Dedifferentiated amniotic fluid mesenchymal stem cell (primary cell): ENCODE data around the gene GRIK3.
"Not testable (repeated sequence)": the region's sequence is repeated elsewhere in the genome, so short reads cannot be mapped to it uniquely, and the experiment has no call there.

ENCODE experiments used
- DNase-seq: peaks from one replicate; pipeline ENCODE4 v3.0.0-alpha.2; 2016; ENCODE audit errors: extremely low spot score

GRIK3 gene

DNA sequence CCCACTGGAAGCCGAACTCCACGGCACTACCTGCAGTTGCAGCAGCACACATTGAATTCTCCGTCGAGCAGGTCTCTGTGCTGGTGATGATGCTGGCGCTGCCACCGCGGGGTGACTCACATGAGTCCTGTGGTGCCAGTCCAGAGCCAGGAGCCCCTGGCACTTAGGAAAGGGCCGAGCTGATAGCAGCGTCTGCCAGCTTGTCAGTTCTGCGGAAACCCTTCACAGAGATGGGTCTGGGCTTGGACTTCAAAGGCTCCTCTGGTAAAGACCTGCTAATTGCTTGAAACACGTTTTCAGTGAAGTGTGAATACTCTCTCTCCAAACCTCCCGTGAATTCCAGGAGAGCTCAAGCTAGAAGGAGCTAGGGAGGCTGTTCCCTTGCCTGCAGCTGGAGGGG is 92.2 kb downstream of the GRIK3 start:
- DNase-seq: no peak

DNA sequence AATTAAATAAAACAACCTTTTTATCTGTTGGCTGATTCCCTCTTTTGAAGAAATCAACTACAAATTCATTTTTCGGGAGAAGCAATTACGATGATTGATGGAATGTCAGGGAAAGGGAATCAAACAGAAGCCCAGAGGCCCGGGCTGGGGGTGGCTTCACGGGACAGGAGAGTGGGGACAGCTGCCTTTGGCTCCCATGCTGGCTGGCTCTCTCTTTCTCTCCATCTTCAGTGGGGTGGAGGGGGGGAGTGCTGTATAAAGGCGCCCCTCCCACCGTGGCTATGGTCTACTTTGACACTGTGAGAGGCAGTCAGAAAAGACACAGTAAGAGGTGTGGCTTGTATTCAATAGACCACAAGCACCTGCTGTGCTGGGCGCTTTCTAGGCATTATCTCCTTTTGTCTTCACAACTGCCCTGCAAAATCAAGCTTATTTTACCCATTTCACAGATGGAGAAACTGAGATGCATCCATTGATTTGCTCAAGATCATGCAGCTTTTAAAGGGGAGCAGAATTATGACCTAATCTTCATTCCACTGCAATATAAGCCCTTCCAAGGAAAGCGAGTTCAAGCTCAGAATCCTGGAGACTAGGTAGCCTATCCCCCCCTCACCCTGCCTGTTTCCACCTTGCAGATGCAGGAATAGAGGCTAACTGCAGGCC is 92.9 kb downstream of the GRIK3 start:
- DNase-seq: no peak

DNA sequence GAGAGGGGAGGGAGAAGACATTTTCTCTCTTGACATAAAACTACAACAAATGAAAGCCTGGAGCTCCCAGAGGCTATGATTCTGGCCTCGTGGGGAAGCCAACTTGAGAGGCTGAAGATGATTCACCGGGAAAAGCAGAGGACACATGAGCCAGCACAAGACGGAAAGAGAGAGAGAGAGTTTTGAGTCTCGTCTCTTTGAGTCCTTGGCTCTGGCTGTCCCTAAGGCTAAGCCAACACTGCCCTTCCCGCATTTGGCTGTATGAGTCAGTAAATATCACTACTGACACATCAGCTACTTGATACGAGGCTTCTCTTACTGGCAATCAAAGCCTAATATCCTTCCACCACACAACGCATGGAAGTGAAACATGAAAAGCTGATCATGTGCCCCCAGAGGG is 95.5 kb downstream of the GRIK3 start:
- no peak for DNase-seq

DNA sequence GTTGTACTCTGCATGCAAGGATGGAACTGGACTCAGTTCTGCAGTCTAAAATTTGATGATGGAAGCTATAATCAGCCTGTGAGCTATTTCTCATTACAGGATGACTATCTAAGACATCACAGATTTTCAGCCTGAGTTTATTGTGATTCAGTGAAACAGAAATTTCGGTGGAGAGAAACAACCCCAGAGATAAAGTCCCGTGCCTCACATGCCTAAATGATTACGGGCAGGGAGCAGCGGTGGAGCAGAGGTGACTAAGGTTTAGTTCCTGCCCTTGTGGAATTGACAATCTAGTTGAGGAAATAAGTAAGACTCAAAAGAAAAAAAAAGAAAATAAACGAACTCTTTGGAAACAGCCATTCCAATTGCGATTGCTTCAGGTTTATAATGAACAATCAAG is 96.9 kb downstream of the GRIK3 start:
- DNase-seq: no peak

DNA sequence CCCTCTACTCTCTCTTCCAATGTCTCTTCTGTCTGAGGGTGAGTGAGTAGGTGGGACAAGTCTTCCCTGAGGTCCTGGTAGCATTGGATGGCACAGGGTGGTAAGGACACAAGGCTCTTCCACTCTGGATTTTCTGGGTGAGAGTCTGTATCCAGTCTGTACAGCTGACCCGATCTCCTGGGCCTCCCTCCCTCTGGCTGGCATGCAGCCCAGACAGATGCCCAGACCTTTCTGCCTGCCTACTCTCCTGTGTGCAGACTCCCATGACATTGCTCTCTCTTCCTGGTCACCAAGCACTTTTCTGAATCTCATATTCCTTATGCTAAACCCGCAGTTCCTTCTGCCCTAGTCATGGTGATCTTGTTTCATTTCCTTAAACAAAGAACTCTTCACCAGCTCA is 100.3 kb downstream of the GRIK3 start:
- DNase-seq: no peak

DNA sequence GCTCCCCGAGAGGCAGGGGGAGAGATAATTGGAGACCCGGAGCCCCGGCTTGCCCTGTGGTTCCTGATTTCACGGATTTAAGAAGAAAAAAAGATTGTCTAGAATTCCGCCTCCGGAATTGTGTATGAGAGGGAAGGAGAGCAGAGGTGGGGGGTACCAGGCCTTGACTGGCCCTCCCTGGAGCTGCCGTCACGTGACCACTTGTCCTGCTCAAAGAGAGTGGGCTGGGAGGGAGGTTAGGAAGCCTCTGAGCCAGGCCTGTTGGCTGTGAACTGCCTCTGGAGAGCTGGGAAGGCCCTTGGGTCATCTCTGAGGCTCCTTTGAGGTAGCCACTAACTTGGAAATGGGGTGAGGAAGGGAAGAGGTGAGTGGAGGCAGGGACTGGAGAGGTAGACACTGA is 106.5 kb downstream of the GRIK3 start:
- no peak for DNase-seq

DNA sequence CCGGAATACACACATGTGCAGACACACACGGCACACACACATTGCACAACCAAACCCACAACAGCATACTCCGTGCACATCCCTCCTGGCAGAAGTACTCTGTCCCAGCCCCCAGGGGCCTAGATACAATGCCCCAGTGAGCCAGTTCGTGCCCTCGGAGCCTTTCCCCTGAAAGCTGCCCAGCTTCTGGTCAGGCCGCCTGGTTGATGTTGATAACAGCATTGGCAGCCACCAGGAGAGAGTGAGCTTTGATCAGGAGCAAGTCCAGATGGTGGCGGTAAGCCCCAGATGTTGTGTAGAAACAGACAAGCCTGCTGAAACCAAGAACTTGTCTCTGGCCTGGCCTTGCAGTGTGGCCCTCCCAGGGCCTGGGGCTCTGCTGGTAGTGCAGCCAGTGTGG is 109.1 kb downstream of the GRIK3 start:
- no peak for DNase-seq

DNA sequence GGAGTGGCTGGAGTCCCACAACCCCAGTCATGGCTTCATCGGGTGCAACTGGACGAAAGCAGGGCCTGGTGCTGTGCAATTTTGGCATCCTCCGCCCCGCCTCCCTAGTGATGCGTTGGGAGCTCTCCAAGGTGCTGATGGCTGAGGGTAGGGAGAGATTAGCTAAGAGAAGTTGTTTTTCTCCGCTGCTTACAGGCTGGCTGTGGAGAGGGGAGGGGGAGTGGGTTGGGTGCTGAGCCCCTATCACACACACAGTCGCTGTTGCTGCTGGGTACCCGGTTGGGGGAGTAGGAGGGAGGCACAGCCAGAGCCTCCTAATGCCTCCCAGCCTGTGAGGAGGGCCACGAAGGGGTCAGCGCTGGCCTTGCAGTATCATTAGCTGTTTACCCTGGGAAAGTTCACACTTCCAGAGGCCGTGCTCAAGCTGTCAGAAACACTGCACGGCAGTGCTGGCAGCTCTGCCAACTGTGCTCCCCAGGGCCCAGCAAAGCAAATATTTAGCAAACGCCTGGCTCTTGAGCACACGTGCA is 110.0 kb downstream of the GRIK3 start:
- no peak for DNase-seq

DNA sequence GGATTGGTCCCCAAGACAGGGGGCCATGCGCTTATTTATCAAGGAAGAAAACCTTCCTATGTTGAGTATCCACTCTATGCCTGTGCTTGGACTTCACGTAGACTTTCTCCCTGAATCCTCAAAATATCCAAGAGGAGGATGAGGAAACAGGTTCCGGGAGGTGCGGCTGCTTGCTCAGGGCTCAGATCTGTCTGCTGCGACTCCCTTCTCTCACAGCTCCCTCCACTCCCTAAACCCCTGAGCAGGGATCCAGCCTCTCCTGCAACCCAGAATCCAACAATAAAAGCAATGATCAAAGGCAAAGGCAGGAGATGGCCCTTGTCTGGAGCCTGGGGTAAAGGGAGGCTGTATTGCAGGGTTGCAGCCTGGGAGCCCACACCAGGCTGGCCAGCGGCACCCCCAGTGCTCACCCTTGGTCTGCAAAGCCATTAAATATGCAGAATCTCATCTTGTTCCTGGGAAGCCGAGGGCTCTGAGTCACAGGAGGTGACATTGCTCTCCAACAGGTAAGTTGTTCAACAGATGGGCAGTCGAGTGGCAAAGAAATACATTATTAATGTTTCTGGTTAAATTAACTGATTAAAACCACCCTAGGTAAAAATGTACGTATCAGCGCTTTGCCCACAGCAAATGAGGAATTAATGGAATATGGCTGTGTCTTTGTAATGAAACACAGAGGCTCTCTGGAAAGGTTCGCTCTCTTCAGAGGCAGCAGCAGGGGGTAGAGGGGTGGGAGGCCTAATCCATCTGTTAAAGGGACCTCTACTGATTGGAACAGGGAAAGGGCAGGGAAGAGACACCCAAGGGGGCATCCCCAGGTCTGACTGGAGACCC is 111.5 kb downstream of the GRIK3 start:
- no peak for DNase-seq

DNA sequence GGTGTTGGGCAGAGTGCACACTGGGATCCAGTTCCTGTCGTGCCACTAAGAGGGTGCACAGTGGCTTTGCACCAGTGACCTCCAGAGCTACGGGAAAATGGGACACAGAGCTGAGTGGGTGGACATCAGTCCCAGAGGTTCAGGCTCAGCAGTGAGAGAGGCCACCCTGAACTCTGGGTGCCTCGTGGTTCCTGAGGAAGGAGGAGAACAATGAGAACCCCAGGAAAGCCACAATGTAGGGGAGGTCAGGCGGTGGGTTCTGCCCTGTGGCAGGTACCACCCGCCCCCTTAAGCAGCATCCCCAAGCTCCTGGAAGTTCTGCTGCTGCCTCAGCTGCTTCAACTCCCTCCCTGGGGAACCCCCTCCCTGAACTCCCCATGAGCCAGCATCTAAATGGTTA is 112.2 kb downstream of the GRIK3 start:
- no peak for DNase-seq

DNA sequence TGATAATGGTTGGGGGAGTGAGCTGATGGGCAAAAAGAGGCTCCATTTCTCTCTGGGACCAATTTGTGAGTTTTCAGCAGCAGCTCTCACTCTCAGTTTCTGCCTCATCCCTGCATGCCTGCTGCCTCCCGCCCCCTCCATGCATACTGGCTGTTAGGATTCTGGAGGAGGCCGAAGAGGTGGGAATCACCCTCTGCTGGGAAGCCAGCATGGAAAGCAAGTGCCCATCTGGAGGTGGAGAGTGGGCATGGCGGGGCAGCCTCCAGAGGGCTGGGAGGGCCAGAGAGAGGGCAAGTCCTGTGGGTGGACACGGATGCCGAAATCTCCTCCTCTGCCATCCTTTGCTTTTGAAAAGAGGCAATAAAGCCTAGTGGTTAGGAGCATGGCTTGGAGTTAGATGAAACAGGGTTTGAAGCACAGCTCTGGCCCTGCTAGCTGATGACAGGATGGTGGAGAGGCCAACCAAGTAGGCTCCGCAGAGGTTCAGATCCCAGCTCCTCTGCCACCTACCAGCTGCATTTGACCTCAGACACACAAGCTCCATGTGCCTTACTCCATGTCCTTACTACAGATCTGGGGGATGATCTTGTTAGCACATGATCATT is 113.4 kb downstream of the GRIK3 start:
- DNase-seq: no peak

DNA sequence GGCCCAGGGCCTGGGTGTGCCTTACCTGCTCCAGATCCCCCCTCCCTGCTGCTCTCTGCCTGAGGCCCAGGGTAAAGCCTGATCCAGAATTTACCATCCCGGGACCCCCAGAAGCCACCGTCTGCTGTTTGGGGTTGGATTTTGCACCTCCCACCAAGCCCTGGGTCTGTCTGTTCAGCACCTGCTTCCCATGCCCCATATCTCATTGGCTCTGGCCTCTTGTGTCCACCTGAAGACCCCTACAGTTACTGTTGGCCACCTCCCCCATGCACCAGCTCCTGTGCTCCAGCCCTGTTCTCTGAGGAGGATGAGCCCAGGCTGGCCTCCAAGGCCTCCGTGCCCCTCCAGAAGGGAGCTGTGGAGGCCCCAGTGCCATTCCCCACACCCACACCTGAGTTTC is 113.9 kb downstream of the GRIK3 start:
- no peak for DNase-seq

DNA sequence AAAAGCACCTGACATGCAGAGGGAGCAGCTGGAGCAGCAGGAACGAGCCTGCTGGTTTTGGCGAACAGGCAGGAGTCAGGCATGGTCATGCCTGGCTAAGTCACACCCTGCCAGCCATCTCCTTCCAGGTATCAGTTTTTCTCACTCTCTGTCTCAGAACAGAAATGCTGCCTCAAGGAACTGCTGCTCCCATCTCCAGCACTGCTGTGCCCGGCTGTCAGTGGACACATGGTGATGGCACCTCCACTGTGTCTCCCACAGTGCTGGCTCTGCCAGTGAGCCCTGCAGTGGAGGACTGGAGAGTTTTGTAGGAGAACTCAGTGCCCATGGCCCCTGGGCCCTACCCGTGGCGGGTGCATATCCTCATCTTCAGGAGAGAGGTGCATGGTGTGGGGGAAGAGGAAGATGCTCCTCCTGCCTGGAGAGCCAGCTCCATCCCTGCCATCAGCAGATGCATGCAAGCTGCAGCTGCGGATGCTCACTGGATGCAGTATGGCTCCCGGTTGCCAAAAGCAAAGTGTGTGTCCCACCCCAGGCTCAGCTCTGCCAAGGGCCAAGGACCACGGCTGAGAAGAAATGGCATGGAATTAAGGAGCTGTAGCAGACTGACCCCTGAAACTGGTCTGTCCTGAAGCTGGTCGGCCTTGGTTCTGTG is 114.7 kb downstream of the GRIK3 start:
- DNase-seq: no peak

DNA sequence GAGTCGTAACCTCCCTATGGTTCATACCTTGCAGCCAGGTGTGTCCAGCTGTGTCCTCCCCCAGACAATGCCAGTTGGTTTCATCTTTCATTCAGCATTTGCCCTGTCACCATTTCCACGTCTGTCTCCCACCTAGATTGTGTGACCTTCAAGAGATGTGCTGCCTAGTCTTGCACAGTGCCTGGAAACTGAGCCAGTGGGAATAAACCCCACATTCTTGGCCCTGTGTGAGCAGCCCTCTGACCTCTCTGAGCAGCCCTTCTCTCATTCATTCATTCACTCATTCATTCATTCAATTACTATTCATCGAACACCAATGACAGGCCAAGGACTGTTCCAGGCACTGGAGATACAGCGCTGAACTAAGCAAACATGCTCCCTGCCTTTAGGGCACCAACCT is 115.7 kb downstream of the GRIK3 start:
- DNase-seq: no peak

DNA sequence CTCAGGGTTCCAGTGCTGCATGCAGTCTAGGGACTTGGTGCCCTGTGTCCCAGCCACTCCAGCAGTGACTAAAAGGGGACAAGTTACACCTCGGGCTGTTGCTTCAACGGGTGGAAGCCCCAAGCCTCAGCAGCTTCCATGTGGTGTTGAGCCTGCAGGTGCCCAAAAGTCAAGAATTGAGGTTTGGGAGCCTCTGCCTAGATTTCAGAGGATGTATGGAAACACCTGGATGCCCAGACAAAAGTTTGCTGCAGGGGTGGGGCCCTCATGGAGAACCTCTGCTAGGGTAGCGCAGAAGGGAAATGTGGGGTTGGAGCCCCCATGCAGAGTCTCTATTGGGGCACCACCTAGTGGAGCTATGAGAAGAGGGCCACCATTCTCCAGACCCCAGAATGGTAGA is 117.8 kb downstream of the GRIK3 start:
- DNase-seq: not testable (repeated sequence)

DNA sequence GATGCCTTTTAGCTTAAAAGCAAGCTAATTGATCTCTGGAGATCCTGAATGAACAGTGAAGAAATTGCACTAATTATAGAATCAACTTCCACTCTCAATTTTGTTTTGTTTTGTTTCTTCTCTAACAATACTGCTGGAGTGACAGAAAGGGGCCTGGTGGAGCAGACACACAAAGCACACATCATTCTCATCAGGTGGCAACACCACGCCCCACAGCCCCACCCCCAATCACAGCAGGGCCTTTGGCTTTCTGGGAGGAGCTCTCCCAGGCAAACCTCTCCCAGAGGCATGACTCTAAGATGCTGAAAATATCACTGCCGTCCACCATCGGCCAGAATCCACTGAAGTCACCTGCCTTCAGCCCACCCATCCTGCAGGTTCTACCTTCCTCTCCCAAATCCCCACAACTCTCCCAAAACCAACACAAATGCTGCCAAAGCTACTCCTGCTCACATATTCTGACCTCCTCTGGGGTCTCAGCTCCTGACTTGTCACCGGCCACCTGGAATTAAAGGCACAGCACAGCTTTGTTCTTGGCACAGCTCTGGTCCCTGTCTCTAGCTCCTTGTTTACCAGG is 120.7 kb downstream of the GRIK3 start:
- DNase-seq: no peak

DNA sequence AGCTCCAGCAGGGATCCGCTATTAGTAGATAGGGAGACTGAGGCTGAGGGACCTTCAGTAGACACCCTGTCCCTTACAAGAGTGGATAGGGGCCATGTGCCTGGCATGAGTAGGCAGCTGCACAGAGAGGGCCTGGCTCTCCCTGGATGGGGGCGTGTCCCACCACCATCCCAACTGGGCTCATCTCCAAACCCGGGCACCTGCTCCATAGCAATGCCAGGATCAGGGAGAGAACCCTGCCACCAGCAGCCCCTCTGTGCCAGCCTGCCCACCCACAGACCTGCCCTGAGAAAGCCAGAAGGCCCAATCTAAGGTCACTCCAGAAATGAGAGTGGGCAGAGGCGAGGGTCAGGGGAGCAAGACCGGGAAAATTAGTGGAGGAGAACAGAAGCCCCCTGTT is 121.3 kb downstream of the GRIK3 start:
- DNase-seq: no peak

DNA sequence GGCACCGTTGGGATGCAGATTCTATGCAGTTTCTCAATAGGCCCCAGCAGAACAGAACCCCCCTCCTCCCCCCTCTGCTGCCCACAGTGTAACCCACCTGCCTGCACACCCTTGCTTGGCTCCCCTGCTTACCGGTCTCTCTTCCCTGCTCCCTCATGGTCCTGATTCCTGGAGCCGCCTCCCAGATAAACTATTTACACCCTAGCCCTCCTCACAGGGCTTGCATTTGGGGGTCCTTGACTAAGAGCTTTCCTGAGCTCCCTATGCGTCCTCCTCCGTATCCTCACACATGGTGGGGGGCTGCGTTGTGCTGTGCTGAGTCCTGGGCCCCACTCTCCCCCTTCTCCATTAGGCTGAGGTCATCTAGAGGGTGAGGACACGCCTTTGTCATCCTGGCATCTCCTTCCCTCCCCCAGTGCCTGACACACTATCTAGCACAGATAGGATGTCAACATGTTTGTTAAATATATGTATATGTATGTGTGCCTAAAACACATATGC is 121.9 kb downstream of the GRIK3 start:
- DNase-seq: no peak

DNA sequence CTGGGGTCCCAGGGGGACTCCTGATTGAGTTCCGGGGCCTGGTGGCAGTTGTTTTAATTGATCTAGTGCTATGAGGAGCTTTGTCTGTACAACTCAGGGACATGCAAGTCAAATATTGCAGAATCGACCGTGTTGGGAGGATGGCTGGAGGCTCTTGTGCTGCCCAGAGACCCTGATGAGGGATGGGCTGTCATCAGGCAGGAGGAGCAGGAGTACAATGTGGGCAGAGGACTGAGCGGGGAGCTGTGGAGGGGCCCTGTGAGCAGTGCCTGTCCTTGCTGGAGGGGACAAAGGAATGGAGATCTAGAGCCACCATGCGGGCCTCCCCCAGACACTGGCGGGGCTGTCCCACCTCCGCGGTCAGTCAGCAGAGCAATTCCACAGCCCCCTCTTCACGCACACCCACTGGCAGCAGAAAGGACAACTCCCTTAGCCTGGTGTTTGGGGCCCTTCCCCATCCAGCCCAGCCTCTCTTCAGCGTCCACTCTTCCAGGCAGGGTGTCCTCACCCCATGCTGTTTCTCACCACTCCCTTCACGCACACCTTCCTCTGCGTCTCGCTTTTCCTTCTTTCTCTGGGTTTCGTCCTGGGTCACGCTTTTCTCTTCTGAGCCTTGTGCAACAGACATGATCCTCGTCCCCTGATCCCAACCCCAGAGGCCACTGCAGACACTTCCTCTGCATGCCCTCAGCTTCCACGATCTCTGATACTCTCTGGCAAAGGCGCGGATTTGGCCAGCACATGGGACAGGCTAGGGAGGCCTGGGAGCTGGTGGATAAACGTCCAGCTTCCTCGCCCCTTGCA is 122.6 kb downstream of the GRIK3 start:
- DNase-seq: no peak

DNA sequence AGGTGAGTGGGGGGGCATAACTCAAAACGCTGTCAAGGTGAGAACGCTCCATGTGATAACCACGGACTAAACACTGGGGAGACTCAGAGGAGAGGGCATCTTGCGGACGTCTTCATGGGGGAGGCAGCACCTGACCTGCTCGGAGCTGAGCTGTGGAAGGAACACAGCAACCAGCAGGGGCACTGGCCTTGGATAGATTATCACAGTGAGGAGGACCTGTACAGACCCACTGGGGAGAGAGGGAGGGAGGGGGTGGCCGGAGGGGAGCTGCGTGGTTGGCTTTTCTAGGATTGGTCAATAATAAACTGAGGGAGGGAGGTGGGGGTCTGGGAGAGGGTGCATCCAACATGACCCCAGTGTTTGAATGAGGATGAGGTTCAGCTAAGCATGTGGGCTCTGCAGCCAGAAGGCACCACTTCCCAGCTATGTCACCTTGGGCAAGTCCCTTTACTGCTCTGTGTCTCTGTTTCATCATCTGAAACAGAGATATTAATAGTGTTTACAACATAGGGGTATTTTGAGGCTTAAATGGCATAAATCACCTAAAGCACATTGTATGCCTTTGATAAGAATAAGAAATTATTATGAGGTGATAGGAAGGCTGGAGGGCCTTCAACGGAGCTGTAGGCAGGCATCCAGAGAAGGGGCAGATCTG is 123.3 kb downstream of the GRIK3 start:
- no peak for DNase-seq
